Measurements from ENCODE around the gene UBE3A.

The UBE3A gene

GRCh38 chr15:25335279-25335678 is 103.5 kb downstream of the UBE3A start:
- ChIA-PET CTCF (no interaction called here), POLR2A (ENCODE audit: low non-redundant PET) (no interaction called here)
- H3K27ac ChIP-seq: no peak overlapping the region
- TF ChIP-seq CTCF (conservative IDR thresholded peaks at IDR 0.05; ENCODE audit: low read depth): no peak
- no peak for DNase-seq (ENCODE audit: low spot score)

- POLR2A ChIA-PET (ENCODE audit: low non-redundant PET): no interaction called here
Observed at GRCh38 chr15:25333049-25333448, 105.8 kb downstream of the UBE3A start.

GRCh38 chr15:25332306-25332705 is 106.5 kb downstream of the UBE3A start:
- POLR2A ChIA-PET (ENCODE audit: low non-redundant PET): no interaction called here
- CTCF ChIA-PET: interaction anchor here (0.5 to 0.6 kb wide), 2 partner anchors 15 to 278 kb away, joined by 3 read pairs; no protein-coding TSS in a partner anchor
- DNase-seq (ENCODE audit: low spot score): no peak
- H3K27ac ChIP-seq: no peak overlapping the region
- no peak for TF ChIP-seq CTCF (conservative IDR thresholded peaks at IDR 0.05; ENCODE audit: low read depth)

More at GRCh38 chr15:25333049-25333448, 105.8 kb downstream of the UBE3A start:
- no peak overlapping the region for H3K27ac ChIP-seq
- DNase-seq (ENCODE audit: low spot score): no peak
- TF ChIP-seq CTCF (conservative IDR thresholded peaks at IDR 0.05; ENCODE audit: low read depth): no peak
- CTCF ChIA-PET: interaction anchor here (0.6 kb wide), 1 partner anchor 277 kb away, joined by 3 read pairs; no protein-coding TSS in a partner anchor

GRCh38 chr15:25331860-25332259 is 107.0 kb downstream of the UBE3A start:
- CTCF ChIA-PET: no interaction called here
- TF ChIP-seq CTCF (conservative IDR thresholded peaks at IDR 0.05; ENCODE audit: low read depth): no peak
- no peak overlapping the region for H3K27ac ChIP-seq
- POLR2A ChIA-PET (ENCODE audit: low non-redundant PET): no interaction called here
- DNase-seq (ENCODE audit: low spot score): no peak

GRCh38 chr15:25331404-25331803 is 107.4 kb downstream of the UBE3A start:
- H3K27ac ChIP-seq: no peak overlapping the region
- DNase-seq (ENCODE audit: low spot score): no peak
- POLR2A ChIA-PET (ENCODE audit: low non-redundant PET): no interaction called here
- CTCF ChIA-PET: no interaction called here
- no peak for TF ChIP-seq CTCF (conservative IDR thresholded peaks at IDR 0.05; ENCODE audit: low read depth)

- ChIA-PET CTCF (no interaction called here), POLR2A (ENCODE audit: low non-redundant PET) (no interaction called here)
- DNase-seq (ENCODE audit: low spot score): no peak
- no peak for TF ChIP-seq CTCF (conservative IDR thresholded peaks at IDR 0.05; ENCODE audit: low read depth)
- H3K27ac ChIP-seq: no peak overlapping the region
Observed at GRCh38 chr15:25329696-25330095, 109.1 kb downstream of the UBE3A start.

GRCh38 chr15:25327686-25328085 is 111.1 kb downstream of the UBE3A start:
- POLR2A ChIA-PET (ENCODE audit: low non-redundant PET): no interaction called here
- DNase-seq (ENCODE audit: low spot score): no peak
- H3K27ac ChIP-seq: no peak overlapping the region
- no peak for TF ChIP-seq CTCF (conservative IDR thresholded peaks at IDR 0.05; ENCODE audit: low read depth)
- CTCF ChIA-PET: interaction anchor here (0.7 kb wide), 2 partner anchors 19 to 36 kb away, joined by 3 read pairs; no protein-coding TSS in a partner anchor

All from RWPE1 (cell line).